Measurements from ENCODE around the gene SLC12A5.
A peak's percentile ranks its signal among the peaks of the same experiment; 100 is the strongest.

GRCh38 chr20:46087161-46087560 is 58.1 kb downstream of the SLC12A5 start:
- TF ChIP-seq CTCF (IDR thresholded peaks at IDR 0.05) (peak; percentile 21 to 48 (median 43)), POLR2A (IDR thresholded peaks at IDR 0.05) (no peak)

All from right lobe of liver (tissue), 4 donors.